GM19025 (cell line): ENCODE data around the gene NOL3.

Source experiments
- ATAC-seq: cut with Tn5 transposase; IDR thresholded peaks from one replicate; pipeline ENCODE4 v1.9.1; 2021; ENCODE audit warnings: mild to moderate bottlenecking, low read depth, moderate library complexity; ENCODE audit not compliant: unreplicated experiment

Gene NOL3

GRCh38 chr16:67187175-67187890 is 17.0 kb downstream of the NOL3 start:
- ATAC-seq = no peak

GRCh38 chr16:67188323-67188722 is 18.0 kb downstream of the NOL3 start:
- no peak for ATAC-seq

- no peak for ATAC-seq
Observed at GRCh38 chr16:67188798-67189197, 18.5 kb downstream of the NOL3 start.

- ATAC-seq = no peak
Observed at GRCh38 chr16:67190041-67190440, 19.7 kb downstream of the NOL3 start, which contains the start of gene EXOC3L1. Gene EXOC3L1, minus strand, starts transcription at chr16:67190136. Its CDS starts 460 bp downstream, at chr16:67189676.

DNA sequence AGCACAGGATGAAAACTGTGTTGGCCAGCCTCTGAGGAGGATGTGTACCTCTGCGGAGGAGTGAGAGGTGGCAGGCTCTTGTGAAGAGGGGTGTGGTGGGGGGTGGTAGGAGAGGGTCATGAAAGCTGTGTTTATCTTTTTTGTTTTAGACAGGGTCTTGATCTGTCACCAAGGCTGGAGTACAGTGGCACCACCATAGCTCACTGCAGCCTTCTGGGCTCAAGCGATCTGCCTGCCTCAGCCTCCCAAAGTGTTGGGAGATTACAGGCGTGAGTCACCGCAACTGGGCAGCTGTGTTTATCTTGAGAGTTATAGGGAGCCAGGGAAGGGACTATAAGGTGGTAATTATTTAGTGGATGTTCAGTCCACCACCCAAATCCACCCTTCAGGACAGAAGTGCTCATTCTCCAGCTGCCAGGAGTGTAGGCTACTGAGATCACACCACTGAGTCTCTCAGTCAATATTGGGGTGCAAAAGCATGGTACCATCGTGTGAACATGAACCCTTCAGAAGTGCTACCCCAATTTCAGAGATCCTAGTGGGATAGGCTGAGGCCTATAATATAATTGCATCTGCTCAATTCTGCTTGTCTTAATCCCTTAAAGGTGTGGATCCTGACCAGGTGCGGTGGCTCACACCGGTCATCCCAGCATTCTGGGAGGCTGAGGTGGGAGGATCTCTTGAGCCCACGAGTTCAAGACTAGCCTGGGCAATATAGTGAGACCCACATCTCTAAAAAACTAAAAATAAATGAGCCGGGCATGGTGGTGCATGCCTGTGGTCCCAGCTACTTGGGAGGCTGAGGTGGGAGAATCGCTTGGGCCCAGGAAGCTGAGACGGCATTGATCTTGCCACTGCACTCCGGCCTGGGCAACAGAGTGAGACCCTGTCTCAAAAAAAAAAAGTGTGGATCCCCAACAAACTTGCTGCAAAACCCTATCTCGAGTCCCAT is 20.4 kb downstream of the NOL3 start:
- ATAC-seq = no peak

GRCh38 chr16:67191411-67191994 is 21.2 kb downstream of the NOL3 start:
- no peak for ATAC-seq

DNA sequence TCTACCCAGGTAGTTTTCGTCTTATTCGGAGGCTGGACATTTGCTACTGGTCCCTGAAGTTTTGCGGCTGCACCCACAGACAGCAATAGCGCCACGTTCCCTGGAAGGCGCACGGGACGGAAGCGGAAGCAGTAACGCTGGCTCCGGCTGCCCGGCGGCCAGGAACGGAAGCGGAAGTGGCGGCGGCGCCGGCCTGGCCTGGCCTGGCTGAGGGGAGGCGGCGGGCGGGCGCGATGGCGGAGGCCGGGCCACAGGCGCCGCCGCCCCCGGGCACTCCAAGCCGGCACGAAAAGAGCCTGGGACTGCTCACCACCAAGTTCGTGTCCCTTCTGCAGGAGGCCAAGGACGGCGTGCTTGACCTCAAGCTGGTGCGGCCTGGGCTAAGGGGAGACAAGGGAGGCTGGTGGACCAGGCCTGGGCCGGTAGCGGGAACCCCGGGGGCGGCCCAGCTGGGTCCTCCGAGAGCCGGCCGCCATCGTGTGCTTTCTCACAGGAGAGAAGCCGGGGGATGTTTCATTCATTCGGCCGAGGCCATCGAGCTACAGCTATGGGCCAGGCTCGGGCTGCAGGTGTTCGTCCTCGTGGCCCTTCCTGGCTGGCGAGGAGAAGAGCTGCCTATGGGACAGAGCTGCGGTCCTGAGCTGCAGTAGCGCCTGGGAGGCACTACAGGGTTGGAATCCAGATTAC is 21.8 kb downstream of the NOL3 start, which contains the start of gene E2F4:
TSS of gene E2F4 (plus strand) at position 161 of the 687 bp plus-strand sequence. CDS start at position 234, 73 bp downstream.
- peak; percentile 90 for ATAC-seq

DNA sequence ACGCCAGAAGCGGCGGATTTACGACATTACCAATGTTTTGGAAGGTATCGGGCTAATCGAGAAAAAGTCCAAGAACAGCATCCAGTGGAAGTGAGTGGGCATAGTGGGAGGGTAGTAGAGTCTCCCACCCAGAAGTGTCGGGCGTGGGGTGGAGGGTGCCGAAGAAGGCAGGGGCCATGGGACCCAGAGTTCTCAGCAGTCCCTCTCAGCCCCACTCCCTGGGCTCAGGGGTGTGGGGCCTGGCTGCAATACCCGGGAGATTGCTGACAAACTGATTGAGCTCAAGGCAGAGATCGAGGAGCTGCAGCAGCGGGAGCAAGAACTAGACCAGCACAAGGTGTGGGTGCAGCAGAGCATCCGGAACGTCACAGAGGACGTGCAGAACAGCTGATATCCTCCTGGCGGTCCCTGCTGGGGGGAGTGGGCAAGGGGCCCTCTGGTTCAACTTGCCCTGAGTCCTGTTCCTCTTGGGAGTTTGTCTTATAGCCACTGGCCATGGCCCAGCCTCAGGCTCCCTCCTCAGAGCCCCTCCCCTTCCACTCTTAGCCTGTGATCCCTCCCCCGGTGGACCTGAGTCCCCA is 22.5 kb downstream of the NOL3 start:
- no peak for ATAC-seq

DNA sequence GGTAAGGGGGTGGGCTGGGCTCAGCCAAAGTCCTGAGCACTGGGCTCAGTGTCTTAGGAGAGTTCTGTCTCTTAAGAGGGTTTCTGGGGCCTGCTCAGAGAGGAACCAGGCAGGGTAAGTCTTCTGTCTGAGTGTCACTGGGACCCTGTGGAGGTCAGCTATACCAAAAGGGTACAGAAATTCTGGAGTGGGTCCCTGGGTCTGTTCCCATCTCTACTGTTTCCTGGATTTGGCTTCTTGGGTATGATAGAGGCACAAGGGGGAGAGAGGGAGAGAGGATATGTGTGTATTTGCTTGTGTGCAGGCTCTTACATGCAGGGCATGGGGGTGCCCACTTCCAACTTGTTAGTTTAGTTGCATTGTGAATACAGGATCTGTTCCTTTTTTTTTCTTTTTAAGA is 23.2 kb downstream of the NOL3 start:
- ATAC-seq = no peak

- ATAC-seq = no peak
Observed at GRCh38 chr16:67194260-67194659, 23.9 kb downstream of the NOL3 start.

DNA sequence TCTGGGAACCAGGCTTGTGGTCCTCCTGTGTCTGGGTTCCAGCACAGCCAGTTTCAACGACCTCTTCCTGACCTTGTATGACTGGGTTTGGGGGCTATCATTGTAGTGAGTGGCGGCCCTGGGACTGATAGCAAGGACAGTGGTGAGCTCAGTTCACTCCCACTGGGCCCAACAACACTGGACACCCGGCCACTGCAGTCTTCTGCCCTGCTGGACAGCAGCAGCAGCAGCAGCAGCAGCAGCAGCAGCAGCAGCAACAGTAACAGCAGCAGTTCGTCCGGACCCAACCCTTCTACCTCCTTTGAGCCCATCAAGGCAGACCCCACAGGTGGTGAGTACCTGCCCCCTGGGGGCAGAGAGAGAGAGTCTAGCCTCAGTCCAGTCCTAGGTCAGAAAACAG is 25.3 kb downstream of the NOL3 start:
- ATAC-seq = no peak

DNA sequence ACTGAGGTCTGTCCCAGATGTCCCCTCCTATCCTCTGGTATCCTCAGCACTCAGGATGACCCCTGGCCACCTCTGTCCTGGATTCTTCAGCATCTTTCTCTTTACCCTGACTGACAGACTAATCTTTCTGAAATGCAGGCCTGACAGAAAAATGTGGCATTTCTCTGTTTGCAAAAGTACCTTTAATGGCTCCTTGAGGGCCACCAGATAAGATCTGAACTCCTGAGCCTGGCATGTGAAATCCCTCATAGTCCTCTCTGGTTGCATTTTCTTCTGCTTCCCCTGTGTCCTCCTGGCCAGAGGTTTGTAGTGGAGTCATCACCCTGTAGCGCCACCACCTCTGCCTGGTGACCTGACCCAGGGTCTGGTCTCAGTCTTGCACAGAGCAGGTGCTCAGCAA is 26.5 kb downstream of the NOL3 start:
- ATAC-seq = no peak

DNA sequence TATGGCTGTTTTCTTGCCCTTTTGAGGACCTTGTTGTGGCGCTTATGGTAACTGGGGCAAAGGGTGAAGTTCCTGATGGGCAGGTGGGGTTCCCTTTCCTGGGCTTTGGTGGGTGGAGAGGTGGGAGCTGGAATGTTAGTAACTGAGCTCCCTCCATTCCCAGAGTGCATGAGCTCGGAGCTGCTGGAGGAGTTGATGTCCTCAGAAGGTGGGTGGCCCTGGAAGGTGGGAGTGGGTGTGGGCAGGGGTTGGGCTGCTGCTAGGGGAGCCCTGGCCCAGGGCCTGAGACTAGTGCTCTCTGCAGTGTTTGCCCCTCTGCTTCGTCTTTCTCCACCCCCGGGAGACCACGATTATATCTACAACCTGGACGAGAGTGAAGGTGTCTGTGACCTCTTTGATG is 27.4 kb downstream of the NOL3 start:
- no peak for ATAC-seq

DNA sequence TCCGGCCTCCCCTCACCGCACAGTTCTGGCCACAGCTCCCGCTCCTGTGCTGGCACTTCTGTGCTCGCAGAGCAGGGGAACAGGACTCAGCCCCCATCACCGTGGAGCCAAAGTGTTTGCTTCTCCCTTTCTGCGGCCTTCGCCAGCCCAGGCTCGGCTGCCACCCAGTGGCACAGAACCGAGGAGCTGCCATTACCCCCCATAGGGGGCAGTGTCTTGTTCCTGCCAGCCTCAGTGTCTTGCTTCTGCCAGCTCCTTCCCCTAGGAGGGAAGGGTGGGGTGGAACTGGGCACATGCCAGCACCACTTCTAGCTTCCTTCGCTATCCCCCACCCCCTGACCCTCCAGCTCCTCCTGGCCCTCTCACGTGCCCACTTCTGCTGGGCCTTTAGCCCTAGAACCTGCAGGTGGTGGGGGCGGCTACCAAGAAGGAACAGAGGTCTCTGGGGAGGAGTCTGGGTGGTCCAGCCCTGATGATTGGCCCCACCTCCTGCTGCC is 27.9 kb downstream of the NOL3 start:
- ATAC-seq = no peak

GRCh38 chr16:67199011-67199807 is 28.9 kb downstream of the NOL3 start, which contains the start of gene ELMO3:
Gene ELMO3, plus strand, starts transcription at chr16:67199131. Its CDS starts 196 bp downstream, at chr16:67199327.
- ATAC-seq = no peak

- no peak for ATAC-seq
Observed at GRCh38 chr16:67199808-67200198, 29.5 kb downstream of the NOL3 start.

GRCh38 chr16:67200491-67200890 is 30.2 kb downstream of the NOL3 start:
- no peak for ATAC-seq

DNA sequence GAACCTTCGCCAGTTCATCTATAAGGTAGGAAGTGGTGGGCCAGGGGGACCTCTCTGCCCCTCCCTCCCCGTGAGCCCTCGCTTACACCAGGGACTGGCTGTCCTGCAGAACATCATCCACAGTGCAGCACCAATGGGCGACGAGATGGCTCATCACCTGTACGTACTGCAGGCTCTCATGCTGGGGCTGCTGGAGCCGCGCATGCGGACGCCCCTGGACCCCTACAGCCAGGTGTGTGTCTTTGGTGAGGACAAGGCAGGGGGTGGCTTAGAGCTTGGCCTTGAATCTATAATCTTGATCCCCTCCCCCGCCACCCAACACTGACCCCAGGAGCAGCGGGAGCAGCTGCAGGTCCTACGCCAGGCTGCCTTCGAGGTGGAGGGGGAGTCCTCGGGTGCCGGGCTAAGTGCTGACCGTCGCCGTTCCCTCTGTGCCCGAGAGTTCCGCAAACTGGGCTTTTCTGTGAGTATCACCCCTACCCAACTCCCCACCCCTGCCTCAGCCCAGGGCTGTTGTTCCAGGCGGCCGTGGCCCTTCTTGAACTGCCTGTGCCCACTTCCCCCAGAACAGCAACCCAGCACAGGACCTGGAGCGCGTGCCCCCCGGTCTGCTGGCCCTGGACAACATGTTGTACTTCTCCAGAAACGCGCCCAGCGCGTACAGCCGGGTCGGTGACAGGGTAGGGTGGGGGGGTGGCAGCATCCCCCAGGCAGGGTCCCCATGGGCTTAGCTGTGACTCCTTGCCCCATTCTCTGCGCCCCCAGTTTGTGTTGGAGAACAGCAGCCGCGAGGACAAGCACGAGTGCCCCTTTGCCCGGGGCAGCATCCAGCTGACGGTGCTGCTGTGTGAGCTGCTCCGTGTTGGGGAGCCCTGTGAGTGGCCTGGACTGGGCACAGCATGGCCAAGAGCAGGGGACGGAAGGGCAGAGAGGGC is 31.3 kb downstream of the NOL3 start:
- ATAC-seq = no peak
